ENCODE data around the gene APOBEC3F. TPM values are rescaled to one million over a fixed set of nuclear protein-coding genes. Genes with fewer than 3 reads are reported as not detected.
A peak's percentile ranks its signal among the peaks of the same experiment; 100 is the strongest.
"Not testable (repeated sequence)": the region's sequence is repeated elsewhere in the genome, so short reads cannot be mapped to it uniquely, and the experiment has no call there.

The APOBEC3F gene
- total RNA-seq, 2 donors from 2014 or later, result 15.8 to 25.8 TPM

DNA sequence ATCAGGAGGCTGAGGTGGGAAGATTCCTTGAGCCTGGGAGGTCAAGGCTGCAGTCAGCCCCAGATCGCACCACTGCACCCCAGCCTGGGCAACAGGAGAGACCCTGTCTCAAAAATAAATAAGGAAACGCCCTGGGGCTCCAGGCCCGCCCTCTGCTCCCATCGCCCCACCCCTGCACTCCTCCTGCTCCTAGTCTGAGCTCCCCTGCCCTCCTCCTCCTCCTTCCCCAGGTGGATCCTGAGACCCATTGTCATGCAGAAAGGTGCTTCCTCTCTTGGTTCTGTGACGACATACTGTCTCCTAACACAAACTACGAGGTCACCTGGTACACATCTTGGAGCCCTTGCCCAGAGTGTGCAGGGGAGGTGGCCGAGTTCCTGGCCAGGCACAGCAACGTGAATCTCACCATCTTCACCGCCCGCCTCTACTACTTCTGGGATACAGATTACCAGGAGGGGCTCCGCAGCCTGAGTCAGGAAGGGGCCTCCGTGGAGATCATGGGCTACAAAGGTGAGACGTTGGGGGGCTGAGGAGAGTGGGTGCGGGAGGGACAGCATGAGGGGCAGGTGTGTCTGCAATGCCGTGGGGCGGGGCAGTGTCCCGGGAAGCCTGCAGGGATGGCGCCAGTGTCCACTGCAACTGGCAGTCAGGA is 11.3 kb downstream of the APOBEC3F start:
- H3K9me3 Mint-ChIP-seq; H3K36me3 Mint-ChIP-seq; ATAC-seq; H3K27ac Mint-ChIP-seq; DNase-seq (ENCODE audit: low spot score in 2 of 2): not testable (repeated sequence)

DNA sequence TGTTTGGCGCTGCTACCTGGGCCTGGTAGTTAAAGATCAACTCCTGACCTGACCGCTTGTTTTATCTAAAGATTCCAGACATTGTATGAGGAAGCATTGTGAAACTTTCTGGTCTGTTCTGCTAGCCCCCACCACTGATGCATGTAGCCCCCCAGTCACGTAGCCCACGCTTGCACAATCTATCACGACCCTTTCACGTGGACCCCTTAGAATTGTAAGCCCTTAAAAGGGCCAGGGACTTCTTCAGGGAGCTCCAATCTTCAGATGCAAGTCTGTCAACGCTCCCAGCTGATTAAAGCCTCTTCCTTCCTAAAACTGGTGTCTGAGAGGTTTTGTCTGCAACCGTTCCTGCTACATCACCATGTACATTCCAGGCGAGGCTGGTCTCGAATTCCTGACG is 15.0 kb downstream of the APOBEC3F start:
- no peak for ATAC-seq
- Mint-ChIP-seq H3K36me3 (no peaks in the 10 kb centered on the region), H3K27ac (no peak overlapping the region), H3K9me3 (no peaks in the 10 kb centered on the region)
- DNase-seq (ENCODE audit: low spot score in 2 of 2), result no peak

DNA sequence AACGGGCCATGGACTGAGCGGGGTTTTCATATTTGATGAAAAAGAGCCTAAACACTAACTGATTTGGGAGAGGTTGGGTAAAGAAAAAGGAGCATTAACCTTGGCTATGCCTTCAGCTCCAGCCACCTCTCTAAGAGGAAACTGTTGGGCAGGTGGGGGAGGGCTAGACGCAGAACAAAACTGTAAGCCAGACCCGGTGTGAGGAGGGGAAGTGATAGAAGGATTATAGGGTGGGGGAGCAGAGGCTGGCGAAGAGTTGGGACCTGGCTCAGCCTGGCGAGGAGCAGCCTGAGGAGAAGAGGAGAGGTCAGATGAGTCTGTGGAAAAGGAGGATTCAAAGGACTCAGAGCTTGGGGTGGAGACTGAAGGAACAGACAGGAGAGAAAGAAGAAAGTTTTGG is 20.6 kb downstream of the APOBEC3F start:
- not testable (repeated sequence) for ATAC-seq; H3K36me3 Mint-ChIP-seq; DNase-seq (ENCODE audit: low spot score in 2 of 2); H3K27ac Mint-ChIP-seq; H3K9me3 Mint-ChIP-seq

DNA sequence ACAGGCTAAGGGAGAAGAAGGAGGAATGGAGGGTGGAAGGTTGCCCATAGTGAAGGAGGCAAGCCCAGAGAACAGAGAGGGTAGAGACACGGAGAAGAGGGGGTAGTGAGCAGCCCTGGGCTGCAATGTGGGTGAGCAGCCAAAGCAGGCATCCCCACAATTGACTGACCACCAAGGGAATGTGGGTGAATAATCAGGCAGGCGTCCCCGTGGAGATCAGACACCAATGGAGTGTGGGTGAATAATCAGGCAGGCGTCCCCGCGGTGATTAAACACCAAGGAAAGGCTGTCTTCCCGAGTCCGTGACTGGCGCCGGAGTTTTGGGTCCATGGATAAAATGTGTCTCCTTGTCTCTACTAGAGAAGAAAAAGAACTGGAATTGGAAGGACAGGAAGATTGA is 21.3 kb downstream of the APOBEC3F start:
- not testable (repeated sequence) for DNase-seq (ENCODE audit: low spot score in 2 of 2); ATAC-seq; H3K9me3 Mint-ChIP-seq; H3K36me3 Mint-ChIP-seq; H3K27ac Mint-ChIP-seq

DNA sequence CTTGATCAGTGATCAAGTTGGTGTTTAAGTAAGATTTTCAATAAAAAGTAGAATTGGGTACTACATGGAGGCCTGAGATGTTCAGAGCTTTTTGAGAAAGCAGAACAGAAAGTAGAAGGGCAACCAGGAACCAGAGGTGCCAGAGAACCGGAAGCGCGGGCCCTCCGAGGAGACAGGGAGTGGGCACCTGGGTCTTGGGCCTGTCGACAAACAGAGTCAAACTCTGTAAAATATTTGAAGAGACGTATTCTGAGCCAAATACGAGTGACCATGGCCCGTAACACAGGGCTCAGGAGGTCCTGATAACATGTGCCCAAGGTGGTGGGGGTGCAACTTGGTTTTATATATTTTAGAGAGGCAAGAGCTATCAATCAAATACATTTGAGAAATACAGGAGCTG is 23.2 kb downstream of the APOBEC3F start:
- not testable (repeated sequence) for H3K9me3 Mint-ChIP-seq; H3K36me3 Mint-ChIP-seq; ATAC-seq; DNase-seq (ENCODE audit: low spot score in 2 of 2)
- H3K27ac Mint-ChIP-seq, result peak overlapping the region in 1 of 2 donors; percentile 19

DNA sequence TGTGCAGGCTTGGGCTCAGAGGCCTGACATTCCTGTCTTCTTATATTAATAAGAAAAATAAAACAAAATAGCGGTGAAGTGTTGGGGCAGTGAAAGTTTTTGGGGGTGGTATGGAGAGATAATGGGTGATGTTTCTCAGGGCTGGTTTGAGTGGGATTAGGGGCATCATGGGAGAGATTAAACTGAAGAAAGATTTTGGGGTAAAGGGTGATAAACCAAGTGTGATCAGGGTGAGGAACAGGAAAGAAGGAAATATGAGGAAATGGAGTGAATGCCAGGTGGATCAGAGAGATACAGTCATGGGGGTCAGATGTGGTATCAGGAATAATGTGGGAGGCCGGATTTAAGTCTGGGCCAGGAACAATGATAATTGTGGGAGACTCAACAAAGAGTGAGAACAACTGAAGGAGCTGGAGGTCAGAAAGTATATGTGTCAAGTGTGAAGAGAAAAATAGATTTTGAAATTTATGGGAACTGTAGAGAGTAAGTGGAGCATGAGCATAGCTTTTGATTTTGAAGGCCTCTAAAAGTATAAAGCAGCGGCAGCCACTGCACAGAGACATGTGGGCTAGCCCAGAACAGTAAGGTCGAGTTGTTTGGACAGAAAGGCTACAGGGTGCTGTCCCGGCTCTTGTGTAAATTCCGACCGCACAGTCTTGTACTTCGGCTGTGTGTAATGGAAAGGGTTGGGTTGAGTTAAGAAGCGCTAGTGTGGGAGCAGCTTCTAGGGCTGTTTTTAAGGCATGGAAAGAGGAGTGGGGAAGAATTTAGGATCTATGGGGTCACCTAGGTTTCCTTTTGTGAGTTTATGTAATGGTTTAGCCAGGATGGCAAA is 26.0 kb downstream of the APOBEC3F start:
- H3K9me3 Mint-ChIP-seq; H3K36me3 Mint-ChIP-seq; DNase-seq (ENCODE audit: low spot score in 2 of 2); H3K27ac Mint-ChIP-seq: not testable (repeated sequence)
- peak in 1 of 2 donors; percentile 33 for ATAC-seq

DNA sequence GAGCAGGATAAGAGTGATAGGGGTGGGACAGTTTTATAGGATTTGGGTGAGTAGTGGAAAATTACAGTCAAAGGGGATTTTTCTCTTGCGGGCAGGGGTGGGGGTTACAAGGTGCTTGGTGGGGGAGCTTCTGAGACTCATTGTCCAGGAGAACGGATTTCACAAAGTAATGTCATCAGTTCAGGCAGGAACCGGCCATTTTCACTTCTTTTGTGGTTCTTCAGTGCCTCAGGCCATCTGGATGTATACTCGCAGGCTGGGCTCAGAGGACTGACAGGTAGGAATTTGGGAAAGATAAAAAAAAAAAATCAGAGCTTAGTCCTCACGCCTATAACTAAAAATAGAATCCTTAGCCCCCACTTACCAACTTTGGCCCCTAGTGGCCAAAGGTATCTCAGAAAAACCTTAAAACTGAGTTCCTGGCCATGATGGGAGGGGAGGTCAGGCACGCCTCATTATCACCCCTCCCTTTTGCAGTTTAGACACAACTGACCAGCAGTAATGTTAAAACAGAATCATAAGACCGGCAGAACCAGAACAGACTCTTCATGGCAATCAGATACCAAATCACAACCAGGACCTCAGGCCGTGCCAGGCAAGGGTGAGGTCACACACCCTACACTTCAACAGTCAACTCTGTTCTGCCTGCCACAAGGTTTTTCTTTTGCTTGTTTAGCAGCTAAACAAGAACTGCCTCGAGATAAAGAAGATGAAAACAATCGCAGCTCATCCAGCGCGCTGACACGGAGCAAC is 27.5 kb downstream of the APOBEC3F start:
- no peak overlapping the region for H3K27ac Mint-ChIP-seq
- H3K36me3 Mint-ChIP-seq, result no peaks in the 10 kb centered on the region
- DNase-seq (ENCODE audit: low spot score in 2 of 2) (no peak), ATAC-seq (no peak)
- no peaks in the 10 kb centered on the region for H3K9me3 Mint-ChIP-seq

DNA sequence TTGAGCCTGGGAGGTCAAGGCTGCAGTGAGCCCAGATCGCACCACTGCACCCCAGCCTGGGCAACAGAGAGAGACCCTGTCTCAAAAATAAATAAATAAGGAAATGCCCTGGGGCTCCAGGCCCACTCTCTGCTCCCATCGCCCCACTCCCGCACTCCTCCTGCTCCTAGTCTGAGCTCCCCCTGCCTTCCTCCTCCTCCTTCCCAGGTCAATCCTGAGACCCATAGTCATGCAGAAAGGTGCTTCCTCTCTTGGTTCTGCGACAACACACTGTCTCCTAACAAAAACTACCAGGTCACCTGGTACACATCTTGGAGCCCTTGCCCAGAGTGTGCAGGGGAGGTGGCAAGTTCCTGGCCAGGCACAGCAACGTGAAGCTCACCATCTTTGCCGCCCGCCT is 29.5 kb downstream of the APOBEC3F start:
- DNase-seq (ENCODE audit: low spot score in 2 of 2) (no peak), ATAC-seq (no peak)
- no peak overlapping the region for H3K27ac Mint-ChIP-seq
- H3K36me3 Mint-ChIP-seq, result no peaks in the 10 kb centered on the region
- H3K9me3 Mint-ChIP-seq, result no peaks in the 10 kb centered on the region

DNA sequence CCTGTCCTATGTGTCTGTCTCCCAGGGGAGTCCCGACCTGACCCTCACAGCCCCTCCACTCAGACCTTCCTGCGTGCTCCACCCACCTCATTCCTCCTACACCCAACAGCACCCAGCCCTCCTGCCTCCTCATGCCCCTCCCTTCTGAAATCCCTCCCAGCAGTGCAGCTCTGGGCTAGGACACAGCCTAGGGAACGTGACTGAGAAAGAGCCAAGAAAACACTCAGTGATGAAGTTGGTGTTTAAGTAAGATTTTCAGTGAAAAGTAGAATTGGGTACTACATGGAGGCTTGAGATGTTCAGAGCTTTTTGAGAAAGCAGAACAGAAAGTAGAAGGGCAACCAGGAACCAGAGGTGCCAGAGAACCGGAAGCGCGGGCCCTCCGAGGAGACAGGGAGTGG is 31.9 kb downstream of the APOBEC3F start:
- not testable (repeated sequence) for H3K9me3 Mint-ChIP-seq; DNase-seq (ENCODE audit: low spot score in 2 of 2); ATAC-seq; H3K36me3 Mint-ChIP-seq; H3K27ac Mint-ChIP-seq

DNA sequence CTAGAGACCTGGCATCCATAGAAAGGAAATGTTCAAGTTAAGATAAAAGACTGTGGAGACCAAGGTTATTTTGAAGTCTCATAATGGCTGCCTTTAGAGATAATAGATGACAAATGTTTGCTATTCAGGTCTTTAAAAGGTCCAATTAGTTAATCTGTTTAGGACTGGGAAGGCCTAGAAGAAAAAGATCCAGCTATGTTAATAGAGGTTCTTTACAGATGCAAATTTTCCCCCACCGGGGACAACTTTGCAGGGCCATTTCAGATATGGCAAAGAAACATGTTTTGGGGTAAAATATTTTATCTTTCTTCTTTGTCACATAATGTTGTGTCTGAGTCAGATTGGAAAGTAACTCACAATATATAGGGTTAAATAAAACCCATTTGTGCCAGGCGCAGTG is 33.3 kb downstream of the APOBEC3F start:
- Mint-ChIP-seq H3K27ac (no peak overlapping the region), H3K9me3 (no peaks in the 10 kb centered on the region), H3K36me3 (peaks cover 0 to 11% of the 10 kb centered on the region in 2 donors)
- ATAC-seq, result no peak
- DNase-seq (ENCODE audit: low spot score in 2 of 2), result no peak

DNA sequence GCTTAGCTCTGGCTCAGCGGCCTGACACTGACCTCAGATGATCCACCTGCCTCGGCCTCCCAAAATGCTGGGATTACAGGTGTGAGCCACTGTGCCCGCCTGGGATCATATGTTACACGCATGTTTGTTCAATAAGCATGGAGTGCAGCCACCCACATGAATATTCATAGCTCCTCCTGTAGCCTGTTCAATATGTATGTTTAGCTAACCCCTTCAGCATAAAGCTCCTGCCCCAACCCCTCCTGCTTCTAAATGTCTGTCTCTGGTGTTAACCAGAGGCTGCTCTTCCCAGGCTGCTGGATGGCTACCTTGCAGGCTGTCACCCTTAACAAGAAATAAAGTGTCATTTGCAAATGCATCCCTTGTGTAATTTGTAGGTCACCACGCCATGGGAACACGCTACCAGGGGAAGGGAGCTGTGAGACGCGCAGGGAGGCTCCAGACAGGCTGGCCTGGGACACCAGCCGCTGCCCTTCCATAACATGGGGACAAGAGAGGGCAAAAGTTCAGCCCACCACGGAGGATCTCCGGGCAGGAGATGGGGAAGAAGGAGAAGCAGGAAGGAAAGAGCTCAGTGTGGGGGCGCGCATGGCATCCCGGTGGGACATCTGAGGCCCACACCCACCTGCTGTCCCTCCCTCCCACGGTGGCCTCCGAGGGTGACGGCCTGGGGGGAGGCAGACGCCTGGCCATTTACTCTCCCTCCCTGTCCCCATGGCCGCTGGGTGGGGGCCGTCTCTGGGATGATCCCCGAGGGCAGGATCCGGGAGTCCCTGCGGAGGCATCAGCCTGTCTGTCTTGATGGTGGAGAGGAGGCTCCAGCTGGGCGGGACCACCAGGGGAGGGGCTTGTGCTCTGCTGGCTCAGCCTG is 35.7 kb downstream of the APOBEC3F start:
- Mint-ChIP-seq H3K27ac (peak overlapping the region; percentile 84 to 91), H3K36me3 (peaks cover 0 to 11% of the 10 kb centered on the region in 2 donors)
- ATAC-seq; DNase-seq (ENCODE audit: low spot score in 2 of 2); H3K9me3 Mint-ChIP-seq: not testable (repeated sequence)

DNA sequence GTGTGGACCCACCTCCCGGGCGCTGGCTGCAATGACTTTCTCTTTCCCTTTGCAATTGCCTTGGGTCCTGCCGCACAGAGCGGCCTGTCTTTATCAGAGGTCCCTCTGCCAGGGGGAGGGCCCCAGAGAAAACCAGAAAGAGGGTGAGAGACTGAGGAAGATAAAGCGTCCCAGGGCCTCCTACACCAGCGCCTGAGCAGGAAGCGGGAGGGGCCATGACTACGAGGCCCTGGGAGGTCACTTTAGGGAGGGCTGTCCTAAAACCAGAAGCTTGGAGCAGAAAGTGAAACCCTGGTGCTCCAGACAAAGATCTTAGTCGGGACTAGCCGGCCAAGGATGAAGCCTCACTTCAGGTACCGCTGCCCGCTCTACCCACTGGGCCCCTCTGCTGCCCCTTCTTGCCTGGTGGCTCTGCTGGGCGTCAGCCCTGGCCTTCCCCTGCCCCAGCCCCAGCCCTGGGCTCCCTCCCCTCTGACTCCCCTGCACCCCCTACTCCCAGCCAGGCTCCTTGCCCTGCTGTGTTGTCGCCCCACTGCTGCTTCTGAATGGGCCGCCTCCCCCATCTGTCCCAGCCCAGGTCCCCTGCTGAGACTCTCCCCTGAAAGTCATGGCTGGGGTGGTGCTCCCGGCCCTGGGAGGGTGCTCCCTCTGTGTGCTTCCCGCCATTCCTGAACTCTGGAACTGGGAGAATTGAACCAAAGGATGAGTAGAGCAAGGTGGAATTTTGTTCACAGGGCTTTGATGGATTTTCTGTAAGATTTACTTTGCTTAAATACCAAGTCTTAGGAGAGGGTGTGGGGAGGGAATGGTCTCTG is 36.6 kb downstream of the APOBEC3F start, which contains the start of gene APOBEC3G:
TSS of gene APOBEC3G (plus strand) at position 250 of the 815 bp plus-strand sequence. CDS start at position 337, 87 bp downstream.
- ATAC-seq (peak; percentile 96 to 97), DNase-seq (ENCODE audit: low spot score in 2 of 2) (peak; percentile 42 to 73)
- peaks cover 0 to 11% of the 10 kb centered on the region in 2 donors for H3K36me3 Mint-ChIP-seq
- not testable (repeated sequence) for H3K9me3 Mint-ChIP-seq
- H3K27ac Mint-ChIP-seq, result peak within 1 kb of the TSS; percentile 91 to 92

DNA sequence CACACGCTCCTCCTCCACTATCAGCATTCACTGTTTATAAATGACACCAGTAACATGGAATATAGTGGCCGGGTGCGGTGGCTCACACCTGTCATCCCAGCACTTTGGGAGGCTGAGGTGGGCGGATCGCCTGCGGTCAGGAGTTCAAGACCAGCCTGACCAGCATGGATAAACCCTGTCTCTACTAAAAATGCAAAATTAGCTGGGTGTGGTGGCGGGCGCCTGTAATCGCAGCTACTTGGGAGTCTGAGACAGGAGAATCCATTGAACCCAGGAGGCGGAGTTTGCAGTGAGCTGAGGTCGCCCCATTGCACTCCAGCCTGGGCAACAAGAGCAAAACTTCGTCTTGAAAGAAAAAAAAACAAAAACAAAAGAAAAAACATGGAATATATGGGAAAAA is 37.2 kb downstream of the APOBEC3F start:
- H3K36me3 Mint-ChIP-seq, result peaks cover 0 to 11% of the 10 kb centered on the region in 2 donors
- DNase-seq (ENCODE audit: low spot score in 2 of 2), result not testable (repeated sequence)

DNA sequence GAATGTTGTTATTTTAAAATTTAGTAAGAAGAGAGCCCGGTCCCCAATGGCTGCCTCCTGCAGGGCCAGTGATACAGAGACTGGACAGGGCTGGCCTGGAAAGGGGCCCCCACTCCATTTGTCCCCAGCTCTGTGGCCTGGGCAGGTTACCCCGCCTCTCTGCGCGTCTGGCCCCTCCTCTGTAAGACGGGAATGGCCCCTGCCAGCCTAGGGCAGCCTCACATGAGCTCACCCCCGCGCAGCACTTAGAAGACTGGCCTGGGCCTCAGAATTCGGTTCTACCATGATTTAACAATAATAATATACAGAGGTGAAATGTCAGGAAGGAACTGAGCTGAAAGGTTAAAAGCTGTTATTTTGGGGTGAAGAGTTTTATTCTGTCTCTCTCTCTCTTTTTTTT is 37.7 kb downstream of the APOBEC3F start:
- peak overlapping the region; percentile 91 to 92 for H3K27ac Mint-ChIP-seq
- peaks cover 0 to 11% of the 10 kb centered on the region in 2 donors for H3K36me3 Mint-ChIP-seq
- no peak for ATAC-seq
- DNase-seq (ENCODE audit: low spot score in 2 of 2), result no peak
- no peaks in the 10 kb centered on the region for H3K9me3 Mint-ChIP-seq

More for the DNA sequence above, 37.2 kb downstream of the APOBEC3F start:
- not testable (repeated sequence) for H3K9me3 Mint-ChIP-seq, ATAC-seq
- peak overlapping the region; percentile 91 to 92 for H3K27ac Mint-ChIP-seq

DNA sequence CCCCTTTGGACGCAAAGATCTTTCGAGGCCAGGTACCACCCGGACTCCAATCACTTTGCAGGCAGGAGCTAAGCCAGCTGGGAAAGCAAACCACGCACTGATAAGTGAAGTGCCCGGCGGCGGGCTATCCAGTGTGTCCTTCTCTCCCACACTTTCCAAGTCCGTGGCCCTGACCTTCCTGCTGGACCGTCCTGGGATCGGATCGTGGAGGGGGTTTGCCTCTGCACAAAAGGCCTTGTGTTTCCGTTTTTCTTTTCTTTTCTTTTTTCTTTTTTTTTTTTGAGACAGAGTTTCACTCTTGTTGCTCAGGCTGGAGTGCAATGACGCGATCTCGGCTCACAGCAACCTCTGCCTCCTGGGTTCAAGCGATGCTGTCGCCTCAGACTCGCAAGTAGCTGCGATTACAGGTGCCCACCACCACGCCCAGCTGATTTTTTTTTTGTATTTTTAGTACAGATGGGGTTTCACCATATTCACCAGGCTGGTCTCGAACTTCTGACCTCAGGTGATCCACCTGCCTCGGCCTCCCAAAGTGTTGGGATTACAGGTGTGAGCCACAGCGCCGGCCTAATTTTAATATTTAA is 38.5 kb downstream of the APOBEC3F start:
- H3K27ac Mint-ChIP-seq; H3K9me3 Mint-ChIP-seq; ATAC-seq; DNase-seq (ENCODE audit: low spot score in 2 of 2): not testable (repeated sequence)
- peaks cover 0 to 11% of the 10 kb centered on the region in 2 donors for H3K36me3 Mint-ChIP-seq

Measured in activated naive CD4-positive, alpha-beta T cell treated with anti-CD3 and anti-CD28 coated beads, Interleukin-2, amount 50 U/mL, for 72 hours (primary cell).